T-helper 1 cell (primary cell): ENCODE results near the gene NUSAP1.
A peak's percentile ranks its signal among the peaks of the same experiment; 100 is the strongest.
"Not testable (repeated sequence)": the region's sequence is repeated elsewhere in the genome, so short reads cannot be mapped to it uniquely, and the experiment has no call there.

Experiments
- DNase-seq, 5 donors: peaks; one replicate each; pipeline ENCODE4 v3.0.0-alpha.2; 2012 to 2020

NUSAP1 gene

GRCh38 chr15:41333026-41333562 lies 413 bp downstream of the NUSAP1 start:
- DNase-seq, result no peak

GRCh38 chr15:41334293-41335120 lies 1.8 kb downstream of the NUSAP1 start:
- DNase-seq, result no peak

- peak in 1 of 5 donors; percentile 34 for DNase-seq
These were observed 3.9 kb downstream of the NUSAP1 start for GRCh38 chr15:41336549-41336948.

- no peak for DNase-seq
These were observed 4.4 kb downstream of the NUSAP1 start for GRCh38 chr15:41337047-41337446.

GRCh38 chr15:41337631-41338522 lies 5.2 kb downstream of the NUSAP1 start:
- DNase-seq, result no peak

GRCh38 chr15:41340189-41340695 lies 7.6 kb downstream of the NUSAP1 start:
- no peak for DNase-seq

- DNase-seq, result no peak
These were observed 8.8 kb downstream of the NUSAP1 start for GRCh38 chr15:41341519-41341918.

GRCh38 chr15:41347236-41347635 lies 14.6 kb downstream of the NUSAP1 start:
- DNase-seq, result no peak

GRCh38 chr15:41350057-41350717 lies 17.5 kb downstream of the NUSAP1 start:
- DNase-seq, result no peak

- DNase-seq, result no peak
These were observed 21.7 kb downstream of the NUSAP1 start for GRCh38 chr15:41354371-41354770.

GRCh38 chr15:41367418-41367817 lies 34.7 kb downstream of the NUSAP1 start:
- no peak for DNase-seq

GRCh38 chr15:41377978-41378377 lies 45.3 kb downstream of the NUSAP1 start:
- DNase-seq, result no peak

GRCh38 chr15:41383974-41384749 lies 51.5 kb downstream of the NUSAP1 start:
- not testable (repeated sequence) for DNase-seq

- DNase-seq, result no peak
These were observed 55.0 kb downstream of the NUSAP1 start for GRCh38 chr15:41387646-41388045.

- DNase-seq, result no peak
These were observed 60.0 kb downstream of the NUSAP1 start for GRCh38 chr15:41392659-41393058.

- no peak for DNase-seq
These were observed 62.2 kb downstream of the NUSAP1 start for GRCh38 chr15:41394924-41395323.

GRCh38 chr15:41396111-41396510 lies 63.4 kb downstream of the NUSAP1 start:
- DNase-seq, result no peak

- DNase-seq, result no peak
These were observed 69.2 kb downstream of the NUSAP1 start for GRCh38 chr15:41401904-41402267.

GRCh38 chr15:41407341-41407740 lies 74.7 kb downstream of the NUSAP1 start:
- DNase-seq, result no peak

- DNase-seq, result no peak
These were observed 75.6 kb downstream of the NUSAP1 start for GRCh38 chr15:41408234-41408641.

- DNase-seq, result no peak
These were observed 78.3 kb downstream of the NUSAP1 start for GRCh38 chr15:41411031-41411430.

GRCh38 chr15:41411441-41411840 lies 78.8 kb downstream of the NUSAP1 start:
- DNase-seq, result no peak
